ENCODE results near the gene OR7C2. TPM values are rescaled to one million over a fixed set of nuclear protein-coding genes. Genes with fewer than 3 reads are reported as not detected.
"Not testable (repeated sequence)": the region's sequence is repeated elsewhere in the genome, so short reads cannot be mapped to it uniquely, and the experiment has no call there.

Gene OR7C2
- total RNA-seq: not detected

DNA sequence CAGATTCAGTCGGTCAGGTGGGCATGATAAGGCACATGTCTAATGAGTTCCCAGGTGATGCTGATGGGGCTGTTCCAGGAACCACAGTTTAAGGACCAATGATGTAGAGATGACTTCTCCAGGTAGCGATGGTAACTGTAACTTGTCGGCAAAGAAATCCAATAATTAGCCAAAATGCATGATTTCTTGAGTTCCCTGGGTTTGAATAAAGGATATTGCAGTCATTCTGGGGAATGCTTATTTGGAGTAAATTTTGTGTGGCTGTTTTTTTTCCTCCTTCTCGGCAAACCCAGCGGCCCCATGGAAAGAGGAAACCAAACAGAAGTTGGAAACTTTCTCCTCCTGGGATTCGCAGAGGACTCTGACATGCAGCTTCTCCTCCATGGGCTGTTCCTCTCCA is at the start of gene OR7C2:
Gene OR7C2 (plus strand): TSS at position 301 of the 400 bp plus-strand sequence. CDS start 0 bp downstream, at position 301.
- no peaks in the 10 kb centered on the region for H3K9me3 Mint-ChIP-seq
- no peak within 1 kb of the TSS for H3K27ac Mint-ChIP-seq
- intact Hi-C loops (cut with micrococcal nuclease): no loop called here
- H3K36me3 Mint-ChIP-seq (ENCODE audit: low read depth): no peaks in the 10 kb centered on the region
- H3K4me1 Mint-ChIP-seq (ENCODE audit: low read depth): peaks cover 7% of the 10 kb centered on the region
- DNase-seq: no peak
- CTCF ChIA-PET: no interaction called here
- H3K27me3 Mint-ChIP-seq (ENCODE audit: low read depth): peaks cover under 1% of the 10 kb centered on the region
- no peak within 1 kb of the TSS for H3K4me3 Mint-ChIP-seq

DNA sequence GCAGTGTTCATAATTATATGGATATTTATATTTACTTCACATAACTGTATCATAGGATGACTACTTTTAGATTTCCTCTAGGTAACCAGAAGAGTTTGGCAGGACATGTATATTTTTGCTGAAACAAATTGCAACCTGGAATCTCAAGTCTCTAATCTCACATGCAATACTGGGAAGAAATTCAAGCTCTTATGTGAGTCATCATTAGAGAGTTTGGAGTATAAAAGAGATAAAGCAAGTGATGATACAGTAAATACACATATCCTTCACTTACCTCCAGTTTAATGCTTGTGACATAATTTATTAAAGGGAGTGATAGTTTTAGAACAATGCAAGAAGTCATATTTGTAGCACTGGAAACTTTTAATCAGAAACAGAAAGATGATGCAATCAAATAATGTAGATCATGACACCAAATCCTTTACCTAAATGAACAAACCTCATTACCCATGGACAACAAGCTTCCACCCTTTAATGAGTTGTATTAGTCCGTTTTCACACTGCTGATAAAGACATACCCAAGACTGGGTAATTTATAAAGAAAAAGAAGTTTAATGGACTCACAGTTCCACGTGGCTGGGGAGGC is 39.5 kb upstream of the OR7C2 start:
- Mint-ChIP-seq H3K27ac (no peak overlapping the region), H3K36me3 (ENCODE audit: low read depth) (no peaks in the 10 kb centered on the region), H3K27me3 (ENCODE audit: low read depth) (peaks cover 21% of the 10 kb centered on the region), H3K4me3 (no peak overlapping the region), H3K4me1 (ENCODE audit: low read depth) (no peaks in the 10 kb centered on the region), H3K9me3 (no peaks in the 10 kb centered on the region)
- DNase-seq: no peak
- CTCF ChIA-PET: no interaction called here
- intact Hi-C loops (cut with micrococcal nuclease): no loop called here

GRCh38 chr19:14906711-14907110 is 34.6 kb upstream of the OR7C2 start:
- no peaks in the 10 kb centered on the region for H3K4me1 Mint-ChIP-seq (ENCODE audit: low read depth)
- no peaks in the 10 kb centered on the region for H3K36me3 Mint-ChIP-seq (ENCODE audit: low read depth)
- intact Hi-C loops (cut with micrococcal nuclease): no loop called here
- DNase-seq: no peak
- no peak overlapping the region for H3K4me3 Mint-ChIP-seq
- no peaks in the 10 kb centered on the region for H3K9me3 Mint-ChIP-seq
- no peak overlapping the region for H3K27ac Mint-ChIP-seq
- peaks cover 13% of the 10 kb centered on the region for H3K27me3 Mint-ChIP-seq (ENCODE audit: low read depth)
- CTCF ChIA-PET: interaction anchor here (0.7 kb wide), 1 partner anchor 31 kb away, joined by 3 read pairs; no protein-coding TSS in a partner anchor

- intact Hi-C loops (cut with micrococcal nuclease): no loop called here
- H3K4me3 Mint-ChIP-seq: no peak overlapping the region
- no peak overlapping the region for H3K27ac Mint-ChIP-seq
- CTCF ChIA-PET: no interaction called here
- H3K27me3 Mint-ChIP-seq (ENCODE audit: low read depth): peaks cover 26% of the 10 kb centered on the region
- H3K4me1 Mint-ChIP-seq (ENCODE audit: low read depth): no peaks in the 10 kb centered on the region
- H3K9me3 Mint-ChIP-seq: peaks cover 6% of the 10 kb centered on the region
- no peak for DNase-seq
- no peaks in the 10 kb centered on the region for H3K36me3 Mint-ChIP-seq (ENCODE audit: low read depth)
These were observed 26.2 kb upstream of the OR7C2 start for GRCh38 chr19:14915116-14915515.

DNA sequence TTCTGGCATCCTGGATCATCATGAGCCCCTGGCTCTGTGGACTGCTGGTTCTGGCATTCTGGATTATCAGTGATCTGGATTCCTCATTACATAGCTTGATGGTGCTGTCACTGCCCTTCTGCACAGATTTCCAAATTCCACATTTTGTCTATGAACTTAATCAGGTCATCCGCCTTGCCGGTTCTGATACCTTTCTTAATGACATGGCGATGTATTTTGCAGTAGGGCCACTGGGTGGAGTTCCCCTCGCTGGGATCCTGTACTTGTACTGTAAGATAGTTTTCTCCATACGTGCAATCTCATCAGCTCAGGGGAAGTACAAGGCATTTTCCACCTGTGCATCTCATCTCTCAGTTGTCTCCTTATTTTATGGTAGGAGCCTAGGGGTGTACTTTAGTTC is 24.4 kb upstream of the OR7C2 start:
- CTCF ChIA-PET: no interaction called here

GRCh38 chr19:14933506-14933905 is 7.8 kb upstream of the OR7C2 start:
- Mint-ChIP-seq H3K9me3 (peaks cover 3% of the 10 kb centered on the region), H3K4me3 (no peak overlapping the region), H3K27me3 (ENCODE audit: low read depth) (peaks cover 19% of the 10 kb centered on the region), H3K27ac (no peak overlapping the region), H3K36me3 (ENCODE audit: low read depth) (no peaks in the 10 kb centered on the region), H3K4me1 (ENCODE audit: low read depth) (no peaks in the 10 kb centered on the region)
- CTCF ChIA-PET: no interaction called here
- no peak for DNase-seq
- intact Hi-C loops (cut with micrococcal nuclease): no loop called here

More for the DNA sequence above, 24.4 kb upstream of the OR7C2 start:
- intact Hi-C loops (cut with micrococcal nuclease): no loop called here
- peaks cover 6% of the 10 kb centered on the region for H3K9me3 Mint-ChIP-seq
- H3K27me3 Mint-ChIP-seq (ENCODE audit: low read depth): peaks cover 28% of the 10 kb centered on the region
- H3K4me3 Mint-ChIP-seq: no peak overlapping the region
- no peak overlapping the region for H3K27ac Mint-ChIP-seq
- no peak for DNase-seq
- no peaks in the 10 kb centered on the region for H3K36me3 Mint-ChIP-seq (ENCODE audit: low read depth)
- no peaks in the 10 kb centered on the region for H3K4me1 Mint-ChIP-seq (ENCODE audit: low read depth)

- no peaks in the 10 kb centered on the region for H3K36me3 Mint-ChIP-seq (ENCODE audit: low read depth)
- intact Hi-C loops (cut with micrococcal nuclease): no loop called here
- no peak for DNase-seq
- CTCF ChIA-PET: no interaction called here
- no peaks in the 10 kb centered on the region for H3K9me3 Mint-ChIP-seq
- H3K27ac Mint-ChIP-seq: no peak overlapping the region
- H3K4me1 Mint-ChIP-seq (ENCODE audit: low read depth): peaks cover 7% of the 10 kb centered on the region
- H3K4me3 Mint-ChIP-seq: no peak overlapping the region
- peaks cover 5% of the 10 kb centered on the region for H3K27me3 Mint-ChIP-seq (ENCODE audit: low read depth)
These were observed 1.0 kb upstream of the OR7C2 start for GRCh38 chr19:14940266-14940665.

DNA sequence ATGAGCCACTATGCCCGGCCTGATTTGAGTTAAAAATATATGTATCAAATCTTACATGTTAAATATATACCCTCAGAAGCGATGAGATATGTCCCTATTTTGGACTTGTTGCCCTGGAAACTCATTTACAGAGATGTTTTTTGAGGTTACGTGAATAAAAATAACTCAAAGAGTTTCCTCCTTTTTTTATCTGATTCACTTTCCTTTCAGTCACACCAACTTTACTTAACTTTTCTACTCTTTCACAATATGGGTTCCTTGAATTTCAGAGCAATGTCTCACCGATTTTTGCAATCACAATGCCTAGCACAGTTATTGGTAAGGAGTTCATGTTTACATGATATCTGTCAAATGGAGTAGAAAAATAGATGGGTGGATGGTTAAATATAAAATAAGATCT is 2.3 kb downstream of the OR7C2 start:
- CTCF ChIA-PET: interaction anchor here (1.0 kb wide), 1 partner anchor 206 kb away, joined by 3 read pairs; no protein-coding TSS in a partner anchor
- H3K9me3 Mint-ChIP-seq: no peaks in the 10 kb centered on the region
- H3K27ac Mint-ChIP-seq: no peak overlapping the region
- no peaks in the 10 kb centered on the region for H3K36me3 Mint-ChIP-seq (ENCODE audit: low read depth)
- no peak overlapping the region for H3K4me3 Mint-ChIP-seq
- no peaks in the 10 kb centered on the region for H3K27me3 Mint-ChIP-seq (ENCODE audit: low read depth)
- no peak for DNase-seq
- intact Hi-C loops (cut with micrococcal nuclease): no loop called here
- peaks cover 7% of the 10 kb centered on the region for H3K4me1 Mint-ChIP-seq (ENCODE audit: low read depth)

GRCh38 chr19:14944456-14944855 is 3.2 kb downstream of the OR7C2 start:
- intact Hi-C loops (cut with micrococcal nuclease): no loop called here
- H3K27me3 Mint-ChIP-seq (ENCODE audit: low read depth): no peaks in the 10 kb centered on the region
- no peaks in the 10 kb centered on the region for H3K9me3 Mint-ChIP-seq
- no peak overlapping the region for H3K27ac Mint-ChIP-seq
- no peak for DNase-seq
- no peak overlapping the region for H3K4me3 Mint-ChIP-seq
- no peaks in the 10 kb centered on the region for H3K36me3 Mint-ChIP-seq (ENCODE audit: low read depth)
- peaks cover 7% of the 10 kb centered on the region for H3K4me1 Mint-ChIP-seq (ENCODE audit: low read depth)
- CTCF ChIA-PET: interaction anchor here (0.6 to 1.0 kb wide), 3 partner anchors 205 to 388 kb away, joined by 3 read pairs; no protein-coding TSS in a partner anchor

DNA sequence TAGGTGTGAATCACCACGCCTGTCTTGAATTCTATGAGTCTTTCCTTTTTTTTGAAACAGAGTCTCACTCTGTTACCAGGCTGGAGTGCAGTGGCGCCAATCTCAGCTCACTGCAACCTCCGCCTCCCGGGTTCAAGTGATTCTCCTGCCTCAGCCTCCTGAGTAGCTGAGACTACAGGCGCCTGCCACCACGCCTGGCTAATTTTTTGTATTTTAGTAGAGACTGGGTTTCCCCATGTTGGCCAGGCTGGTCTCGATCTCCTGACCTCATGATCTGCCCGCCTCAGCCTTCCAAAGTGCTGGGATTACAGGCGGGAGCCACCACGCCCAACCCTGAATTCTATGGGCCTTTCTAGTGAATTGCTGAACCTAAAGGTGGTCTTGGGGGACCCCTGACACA is 8.1 kb downstream of the OR7C2 start:
- H3K9me3 Mint-ChIP-seq; intact Hi-C loops (cut with micrococcal nuclease); DNase-seq; H3K36me3 Mint-ChIP-seq (ENCODE audit: low read depth); H3K4me3 Mint-ChIP-seq; H3K4me1 Mint-ChIP-seq (ENCODE audit: low read depth); H3K27ac Mint-ChIP-seq; H3K27me3 Mint-ChIP-seq (ENCODE audit: low read depth): not testable (repeated sequence)
- CTCF ChIA-PET: interaction anchor here (0.7 kb wide), 1 partner anchor 18 kb away, joined by 3 read pairs; no protein-coding TSS in a partner anchor

GRCh38 chr19:14949876-14950275 is 8.6 kb downstream of the OR7C2 start:
- CTCF ChIA-PET: no interaction called here
- H3K4me1 Mint-ChIP-seq (ENCODE audit: low read depth): no peaks in the 10 kb centered on the region
- no peaks in the 10 kb centered on the region for H3K27me3 Mint-ChIP-seq (ENCODE audit: low read depth)
- H3K36me3 Mint-ChIP-seq (ENCODE audit: low read depth): no peaks in the 10 kb centered on the region
- no peaks in the 10 kb centered on the region for H3K9me3 Mint-ChIP-seq
- H3K4me3 Mint-ChIP-seq: no peak overlapping the region
- no peak for DNase-seq
- no peak overlapping the region for H3K27ac Mint-ChIP-seq
- intact Hi-C loops (cut with micrococcal nuclease): no loop called here

DNA sequence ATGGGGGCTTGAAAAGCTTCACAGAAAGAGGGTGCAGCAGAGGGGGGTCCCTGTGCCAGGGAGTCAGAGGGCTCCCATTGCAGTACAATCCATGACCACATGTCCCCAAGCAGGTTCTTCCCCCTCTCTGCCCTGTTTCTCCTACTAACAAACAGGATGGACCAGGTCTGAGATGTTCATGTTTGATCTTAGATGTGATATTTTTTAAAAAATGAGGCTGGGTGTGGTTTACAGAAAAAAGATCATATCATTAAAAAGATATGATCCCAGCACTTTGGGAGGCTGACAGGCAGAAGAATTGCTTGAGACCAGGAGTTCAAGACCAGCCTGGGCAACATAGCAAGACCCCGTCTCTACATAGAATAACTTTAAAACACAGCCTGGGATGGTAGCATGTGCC is 9.1 kb downstream of the OR7C2 start:
- intact Hi-C loops (cut with micrococcal nuclease): no loop called here
- CTCF ChIA-PET: no interaction called here
- no peaks in the 10 kb centered on the region for H3K9me3 Mint-ChIP-seq
- no peak overlapping the region for H3K27ac Mint-ChIP-seq
- DNase-seq: no peak
- no peaks in the 10 kb centered on the region for H3K27me3 Mint-ChIP-seq (ENCODE audit: low read depth)
- H3K36me3 Mint-ChIP-seq (ENCODE audit: low read depth): no peaks in the 10 kb centered on the region
- H3K4me1 Mint-ChIP-seq (ENCODE audit: low read depth): no peaks in the 10 kb centered on the region
- H3K4me3 Mint-ChIP-seq: no peak overlapping the region

DNA sequence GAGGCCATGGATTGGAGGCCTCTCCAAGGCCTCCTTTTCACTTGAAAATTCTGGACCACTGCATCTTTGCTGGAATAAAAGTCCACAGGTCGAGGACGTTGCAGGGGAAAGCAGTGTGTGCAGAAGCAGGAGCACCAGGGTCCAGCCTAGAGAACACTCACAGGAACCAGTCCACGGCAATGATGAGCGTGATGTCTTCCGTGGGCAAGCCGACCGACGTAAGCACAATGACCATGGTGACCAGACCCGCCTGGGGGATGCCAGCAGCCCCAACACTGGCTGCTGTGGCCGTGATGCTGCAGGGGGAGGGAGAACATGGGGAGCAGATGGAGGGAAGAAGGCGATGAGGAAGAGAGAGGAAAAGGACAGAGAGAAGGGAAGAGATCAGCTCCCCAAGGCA is 11.5 kb downstream of the OR7C2 start:
- intact Hi-C loops (cut with micrococcal nuclease): no loop called here
- Mint-ChIP-seq H3K4me3 (no peak overlapping the region), H3K27ac (no peak overlapping the region), H3K27me3 (ENCODE audit: low read depth) (no peaks in the 10 kb centered on the region), H3K4me1 (ENCODE audit: low read depth) (no peaks in the 10 kb centered on the region), H3K36me3 (ENCODE audit: low read depth) (no peaks in the 10 kb centered on the region), H3K9me3 (peaks cover 10% of the 10 kb centered on the region)
- DNase-seq: no peak
- CTCF ChIA-PET: no interaction called here

Data from activated naive CD4-positive, alpha-beta T cell treated with anti-CD3 and anti-CD28 coated beads for 36 hours (primary cell).